OCI-LY7 (cell line): Measurements from ENCODE around the gene ZBTB7A.

ENCODE experiments used
- CTCF ChIP-seq: fragments of 200-600 bp; sonication (generic); conservative IDR thresholded peaks from 2 replicates; pipeline ENCODE4 v1.5.1; 2014; ENCODE audit warnings: mild to moderate bottlenecking, antibody characterized with exemption, low read length, moderate library complexity, mixed read lengths
- EZH2phosphoT487 ChIP-seq: fragments of 200-600 bp; sonication (generic); IDR thresholded peaks from 2 replicates; pipeline ENCODE4 v1.6.1; 2018; ENCODE audit warnings: low read depth, borderline replicate concordance, mild to moderate bottlenecking, mixed run types, antibody characterized with exemption, low read length, moderate library complexity, mixed read lengths

- no peak for TF ChIP-seq CTCF
- no peak for TF ChIP-seq EZH2phosphoT487
Measured at GRCh38 chr19:4052114-4052992, 14.3 kb downstream of the ZBTB7A start.
